HG03521 (cell line): Measurements from ENCODE around the gene SLC22A2.
"Not testable (repeated sequence)": the region's sequence is repeated elsewhere in the genome, so short reads cannot be mapped to it uniquely, and the experiment has no call there.

Source experiments
- ATAC-seq: cut with Tn5 transposase; IDR thresholded peaks from one replicate; pipeline ENCODE4 v1.9.1; 2021; ENCODE audit warnings: mild to moderate bottlenecking, moderate library complexity; ENCODE audit not compliant: unreplicated experiment

The SLC22A2 gene

DNA sequence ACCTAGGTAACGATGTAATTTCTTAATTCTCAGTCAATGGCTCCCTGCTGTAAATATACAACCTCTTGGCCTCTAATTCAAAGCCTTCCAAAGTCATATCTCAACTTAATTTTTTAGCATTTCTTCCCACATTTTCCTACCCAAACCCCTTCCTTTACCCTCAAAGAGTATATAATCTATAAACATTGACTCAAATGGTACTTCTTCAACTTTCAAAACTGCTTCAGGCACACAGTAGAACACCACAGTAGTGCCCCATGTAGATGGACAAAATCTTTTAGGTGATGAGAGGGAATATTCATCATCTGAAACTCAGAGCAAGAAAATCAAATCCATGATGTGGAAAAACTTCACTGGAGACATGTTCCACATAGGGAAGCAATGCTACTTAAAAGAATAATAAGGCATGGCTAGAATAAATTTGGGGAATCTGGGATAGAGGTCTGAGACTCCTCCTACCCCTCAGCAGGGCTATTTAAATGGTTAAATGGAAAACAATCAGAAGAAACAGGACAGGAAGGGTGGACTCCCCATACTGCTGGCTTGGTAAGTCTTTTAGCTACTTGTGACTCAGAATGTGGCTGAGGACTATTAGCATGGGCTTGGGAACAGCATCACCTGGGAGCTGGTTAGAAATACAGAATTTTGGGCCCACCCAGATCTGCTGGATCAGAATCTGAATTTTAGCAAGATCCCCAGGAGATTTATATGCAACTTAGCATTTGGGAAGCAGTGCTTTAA, 6.4 kb downstream of the SLC22A2 start:
- no peak for ATAC-seq

DNA sequence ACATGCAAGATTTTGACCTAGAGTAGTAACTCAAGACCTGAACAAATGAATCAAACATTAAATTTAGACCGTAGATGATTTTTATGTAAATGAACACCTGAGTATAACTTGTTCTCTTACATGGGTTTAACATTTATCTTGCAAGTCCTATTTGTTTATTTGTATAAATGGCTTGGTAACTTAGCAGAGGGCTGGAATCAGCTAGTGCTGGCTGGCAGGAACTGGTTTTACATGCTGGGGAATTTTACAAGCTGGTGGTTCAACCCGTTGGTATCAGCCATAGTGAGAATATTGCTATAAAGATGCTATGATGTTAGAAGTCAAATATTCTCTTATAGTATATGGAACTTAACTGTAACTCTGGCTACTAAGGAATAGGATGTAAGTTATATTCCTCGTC, 8.9 kb downstream of the SLC22A2 start:
- no peak for ATAC-seq

DNA sequence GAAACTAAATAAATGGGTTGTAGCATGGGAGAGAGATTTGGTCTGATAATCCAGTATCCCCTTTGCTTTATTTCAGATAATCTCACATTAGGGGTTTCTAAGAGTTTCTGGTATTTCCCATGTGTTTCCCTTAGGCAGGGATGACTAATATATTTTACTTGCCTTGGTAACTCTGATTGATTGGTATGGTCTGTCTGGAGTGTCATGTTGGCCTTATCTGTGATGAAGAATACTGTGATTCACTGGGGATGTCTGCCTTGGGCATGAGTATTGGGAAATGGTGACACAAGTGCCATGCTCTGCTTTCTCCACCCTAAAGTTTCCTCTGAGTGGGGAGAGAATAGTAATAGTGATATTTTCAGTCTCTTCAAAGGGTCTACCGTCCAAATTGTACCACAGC, 10.1 kb downstream of the SLC22A2 start:
- no peak for ATAC-seq

DNA sequence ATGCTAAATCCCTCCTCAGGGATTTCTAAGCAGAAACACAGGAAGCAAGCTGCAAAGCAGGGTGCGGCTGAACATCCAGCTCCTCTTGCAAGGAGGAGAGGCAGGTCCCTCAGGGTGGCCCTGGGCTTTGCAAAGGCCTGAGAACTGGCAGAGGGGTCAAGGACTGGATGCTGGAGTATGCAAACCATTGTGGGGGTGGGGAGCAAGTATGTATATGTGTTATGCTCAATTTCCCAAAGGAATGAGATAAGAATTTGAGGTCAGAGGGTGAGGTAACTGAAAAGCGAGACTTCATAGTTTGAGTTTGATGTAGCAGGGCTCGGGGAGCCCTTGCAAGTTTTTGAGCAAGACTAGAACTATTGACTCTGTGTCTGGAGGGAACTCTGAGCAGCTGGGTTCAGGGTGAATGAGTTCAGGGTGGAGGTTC, 11.2 kb downstream of the SLC22A2 start:
- ATAC-seq, result no peak

DNA sequence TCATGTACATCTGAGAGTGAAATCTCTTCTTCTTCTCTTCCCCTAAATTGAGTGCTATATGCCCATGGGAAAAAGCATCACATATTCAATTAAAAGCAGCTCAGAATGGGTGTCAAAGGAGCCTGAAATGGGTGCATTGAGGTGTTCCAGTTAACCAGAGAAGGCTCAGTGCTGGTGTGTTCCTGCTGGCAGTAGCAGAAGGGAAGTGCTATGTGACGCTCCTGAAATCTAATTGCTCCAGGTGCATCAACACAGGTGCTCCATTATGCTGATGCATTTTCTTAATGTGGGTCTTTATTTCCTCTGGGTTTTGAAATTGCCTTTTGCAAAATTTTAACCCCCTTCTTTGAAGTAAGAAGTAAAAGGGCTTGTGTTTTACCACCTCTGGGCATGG, 17.9 kb downstream of the SLC22A2 start:
- no peak for ATAC-seq

DNA sequence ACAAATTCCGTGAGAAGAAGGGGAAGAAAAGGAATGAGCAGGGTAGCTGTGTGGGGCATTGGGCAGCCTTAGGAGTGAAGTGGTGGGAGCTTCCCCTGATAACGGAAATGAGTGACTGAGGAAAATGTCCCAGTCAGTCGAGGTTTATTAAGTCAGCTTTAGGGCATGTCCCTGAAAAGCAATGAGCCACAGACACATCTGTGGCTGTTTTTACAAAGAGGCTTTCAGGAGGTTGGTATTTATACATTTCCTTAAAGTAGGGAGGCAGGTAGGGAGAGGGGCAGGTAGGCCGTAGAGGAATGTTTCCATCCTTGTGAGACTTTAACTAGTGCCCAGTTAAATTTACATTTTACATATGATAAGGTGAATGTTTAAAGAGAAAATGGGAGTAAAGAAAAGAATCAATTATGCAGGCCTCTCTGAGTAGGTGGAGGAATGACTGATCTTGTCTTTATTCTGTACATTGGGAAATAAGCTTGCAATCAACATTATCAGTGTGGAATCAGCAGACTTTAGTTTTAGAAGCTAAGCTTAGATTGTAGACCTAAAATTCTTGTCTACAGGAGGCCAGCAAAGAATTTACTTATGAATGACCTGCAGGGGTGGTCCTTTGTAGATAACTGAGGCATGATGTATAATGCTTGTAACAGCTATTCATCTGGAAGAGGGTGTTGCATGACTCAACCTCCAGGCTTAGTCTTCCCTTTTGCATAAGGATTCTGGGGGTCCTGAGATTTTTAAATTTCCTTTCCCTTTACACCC, 18.5 kb downstream of the SLC22A2 start:
- no peak for ATAC-seq

DNA sequence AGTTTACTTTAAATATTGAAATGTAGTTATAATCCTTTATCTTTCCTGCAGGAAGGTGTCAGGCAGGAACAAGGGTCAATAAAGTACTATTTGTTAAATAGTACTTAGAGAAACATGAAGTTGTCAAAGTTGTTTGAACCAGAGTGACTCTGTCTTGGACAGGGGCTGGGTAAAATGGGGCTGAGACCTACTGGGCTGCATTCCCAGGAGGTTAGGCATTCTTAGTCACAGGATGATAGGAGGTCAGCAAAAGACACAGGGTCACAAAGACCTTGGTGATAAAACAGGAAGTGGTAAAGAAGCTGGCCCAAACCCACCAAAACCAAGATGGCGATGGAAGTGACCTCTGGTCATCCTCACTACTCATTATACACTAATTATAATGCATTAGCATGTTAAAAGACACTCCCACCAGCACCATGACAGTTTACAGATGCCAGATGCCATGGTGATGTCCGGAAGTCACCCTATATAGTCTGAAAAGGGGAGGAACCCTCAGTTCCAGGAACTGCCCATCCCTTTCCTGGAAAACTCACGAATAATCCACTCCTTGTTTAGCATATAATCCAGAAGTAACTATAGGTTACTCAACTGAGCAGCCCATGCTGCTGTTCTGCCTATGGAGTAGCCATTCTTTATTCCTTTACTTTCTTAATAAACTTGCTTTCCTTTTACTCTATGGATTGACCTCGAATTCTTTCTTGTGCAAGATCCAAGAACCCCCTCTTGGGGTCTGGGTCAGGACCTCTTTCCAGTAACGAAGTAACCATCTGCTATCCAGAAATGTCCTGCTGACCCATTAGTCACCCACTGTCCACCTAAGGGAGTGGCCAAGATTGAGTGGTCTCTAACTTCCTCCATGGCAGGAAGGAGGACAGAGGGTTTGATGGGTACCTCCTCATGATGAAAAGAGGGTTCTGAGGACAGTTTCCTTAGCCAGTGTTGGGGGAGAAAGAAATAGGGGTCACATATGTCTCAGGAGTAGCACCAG, 19.6 kb downstream of the SLC22A2 start:
- ATAC-seq, result no peak

DNA sequence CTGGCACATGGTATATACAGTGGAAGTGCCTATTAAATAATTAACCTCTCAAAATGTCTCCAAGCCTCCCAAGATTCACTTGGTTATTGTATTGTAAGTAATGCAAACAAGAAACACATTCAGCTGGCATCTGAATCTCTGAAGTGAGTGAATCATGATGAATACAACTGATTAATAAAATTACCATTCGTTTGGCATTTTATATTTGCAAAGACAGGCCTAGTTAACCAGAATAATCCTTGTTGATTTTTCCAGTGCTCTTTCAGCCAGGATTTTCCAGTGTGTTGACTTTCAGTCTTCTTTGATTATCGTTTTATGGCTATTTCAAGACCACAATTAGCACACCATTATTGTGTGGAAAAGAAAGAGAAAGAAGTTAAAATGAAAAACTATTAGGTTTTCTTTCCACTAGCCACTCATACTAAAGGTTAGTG, 20.3 kb downstream of the SLC22A2 start:
- no peak for ATAC-seq

DNA sequence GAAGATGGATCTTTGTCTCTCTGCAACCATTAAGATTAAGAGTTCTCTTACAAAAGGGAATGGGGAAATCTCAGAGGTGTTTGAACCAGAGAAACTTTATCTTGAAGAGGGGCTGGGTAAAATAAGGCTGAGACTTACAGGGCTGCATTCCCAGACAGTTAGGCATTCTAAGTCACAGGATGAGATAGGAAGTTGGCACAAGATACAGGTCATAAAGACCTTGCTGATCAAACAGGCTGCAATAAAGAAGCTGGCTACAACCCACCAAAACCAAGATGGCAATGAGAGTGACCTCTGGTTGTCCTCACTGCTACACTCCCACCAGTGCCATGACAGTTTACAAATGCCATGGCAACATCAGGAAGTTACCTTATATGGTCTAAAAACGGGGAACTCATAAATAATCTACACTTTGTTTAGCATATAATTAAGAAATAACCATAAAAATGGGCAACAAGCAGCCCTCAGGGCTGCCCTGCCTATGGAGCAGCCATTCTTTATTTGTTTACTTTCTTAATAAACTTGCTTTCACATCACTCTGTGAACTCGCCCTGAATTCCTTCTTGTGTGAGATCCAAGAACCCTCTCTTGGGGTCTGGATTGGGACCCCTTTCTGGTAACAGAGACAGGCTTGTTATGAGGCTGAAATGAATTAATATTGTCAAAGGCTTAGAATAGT, 20.9 kb downstream of the SLC22A2 start:
- not testable (repeated sequence) for ATAC-seq

DNA sequence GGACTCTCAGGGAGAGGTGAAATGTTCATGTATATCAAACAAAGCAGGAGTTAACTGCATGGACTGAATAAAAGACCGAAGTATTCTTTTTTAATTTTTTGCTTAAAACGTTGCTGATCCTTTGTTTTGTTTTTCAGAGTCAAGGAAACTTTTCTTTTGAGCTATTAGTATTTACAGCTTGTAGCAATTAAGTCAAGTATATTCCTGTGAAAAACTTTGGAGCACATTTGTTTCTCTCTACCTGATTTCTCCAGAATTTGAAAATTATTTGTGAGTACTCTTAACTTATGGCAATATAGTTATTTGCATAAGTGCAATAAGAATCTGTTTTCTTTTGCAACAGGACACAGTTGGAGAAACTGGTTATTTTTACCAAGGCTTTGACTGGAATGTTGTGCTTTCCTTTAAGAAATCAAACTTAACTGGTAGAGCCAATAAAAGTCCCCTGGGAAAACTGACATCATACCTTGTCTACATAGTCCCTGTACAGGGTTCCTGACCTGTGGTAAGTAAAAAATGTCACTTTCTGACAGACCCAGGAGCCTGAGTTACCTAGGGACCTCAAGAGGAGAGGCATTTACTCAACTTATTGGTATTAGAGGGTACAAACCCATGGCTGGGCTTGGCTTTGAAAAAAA, 22.3 kb downstream of the SLC22A2 start:
- ATAC-seq, result not testable (repeated sequence)

DNA sequence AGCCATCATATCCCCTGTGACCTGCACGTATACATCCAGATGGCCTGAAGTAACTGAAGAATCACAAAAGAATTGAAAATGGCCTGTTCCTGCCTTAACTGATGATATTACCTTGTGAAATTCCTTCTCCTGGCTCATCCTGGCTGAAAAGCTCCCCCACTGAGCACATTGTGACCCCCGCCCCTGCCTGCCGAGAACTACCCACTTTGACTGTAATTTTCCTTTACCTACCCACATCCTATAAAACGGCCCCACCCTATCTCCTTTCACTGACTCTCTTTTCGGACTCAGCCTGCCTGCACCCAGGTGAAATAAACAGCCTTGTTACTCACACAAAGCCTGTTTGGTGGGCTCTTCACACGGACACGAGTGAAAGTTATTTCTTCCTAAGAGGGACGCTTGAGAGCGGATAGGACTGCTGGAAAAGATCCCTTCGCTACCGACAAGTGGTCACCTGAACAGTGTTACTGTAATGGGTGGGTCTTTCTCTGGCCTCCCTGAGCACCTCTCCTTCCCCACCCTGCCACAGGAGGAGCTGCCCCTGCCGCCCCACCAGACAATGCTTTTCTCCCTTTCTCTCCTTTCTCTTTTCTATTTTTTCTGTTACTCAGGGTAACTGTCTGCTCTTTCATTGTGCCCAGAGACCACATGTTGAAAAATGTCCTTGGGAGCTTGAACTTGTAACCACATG, 24.5 kb downstream of the SLC22A2 start:
- not testable (repeated sequence) for ATAC-seq

DNA sequence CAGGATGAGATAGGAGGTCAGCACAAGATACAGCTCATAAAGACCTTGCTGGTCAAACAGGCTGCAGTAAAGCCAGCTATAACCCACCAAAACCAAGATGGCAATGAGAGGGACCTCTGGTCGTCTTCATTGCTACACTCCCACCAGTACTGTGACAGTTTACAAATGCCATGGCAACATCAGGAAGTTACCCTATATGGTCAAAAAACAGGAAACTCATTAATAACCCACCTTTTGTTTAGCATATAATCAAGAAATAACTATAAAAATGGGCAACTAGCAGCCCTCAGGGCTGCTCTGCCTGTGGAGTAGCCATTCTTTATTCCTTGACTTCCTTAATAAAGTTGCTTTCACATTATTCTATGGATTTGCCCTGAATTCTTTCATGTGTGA, 30.9 kb downstream of the SLC22A2 start:
- no peak for ATAC-seq

DNA sequence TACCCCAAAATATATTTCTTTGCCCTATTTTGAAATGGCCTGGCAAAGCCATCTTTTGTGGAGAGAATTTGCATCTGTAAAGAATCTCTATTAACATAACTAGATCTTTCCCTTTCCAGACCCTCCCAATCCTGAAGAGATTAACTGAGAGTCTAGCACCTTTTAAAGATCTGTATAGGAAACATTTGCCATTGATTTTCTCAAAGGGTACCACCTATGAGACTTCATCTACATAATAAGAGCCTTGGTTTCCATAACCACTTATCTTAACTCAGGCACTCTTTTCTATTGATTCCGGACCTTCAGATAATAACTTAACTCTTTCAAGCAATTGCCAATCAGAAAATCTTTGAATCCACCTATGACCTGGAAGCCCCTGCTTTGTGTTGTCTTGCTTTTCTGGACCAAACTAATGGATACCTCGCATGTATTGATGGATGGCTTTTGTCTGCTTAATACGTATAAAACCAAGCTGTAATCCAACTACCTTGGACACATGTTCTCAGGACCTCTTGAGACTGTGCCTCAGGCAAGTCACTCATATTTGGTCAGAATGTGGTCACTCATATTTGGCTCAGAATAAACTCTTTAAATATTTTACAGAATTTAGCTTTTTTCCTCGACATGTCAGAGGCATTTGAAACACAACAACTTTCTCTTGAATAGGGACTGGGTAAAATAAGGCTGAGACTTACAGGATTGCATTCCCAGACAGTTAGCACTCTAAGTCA, 31.4 kb downstream of the SLC22A2 start:
- no peak for ATAC-seq

DNA sequence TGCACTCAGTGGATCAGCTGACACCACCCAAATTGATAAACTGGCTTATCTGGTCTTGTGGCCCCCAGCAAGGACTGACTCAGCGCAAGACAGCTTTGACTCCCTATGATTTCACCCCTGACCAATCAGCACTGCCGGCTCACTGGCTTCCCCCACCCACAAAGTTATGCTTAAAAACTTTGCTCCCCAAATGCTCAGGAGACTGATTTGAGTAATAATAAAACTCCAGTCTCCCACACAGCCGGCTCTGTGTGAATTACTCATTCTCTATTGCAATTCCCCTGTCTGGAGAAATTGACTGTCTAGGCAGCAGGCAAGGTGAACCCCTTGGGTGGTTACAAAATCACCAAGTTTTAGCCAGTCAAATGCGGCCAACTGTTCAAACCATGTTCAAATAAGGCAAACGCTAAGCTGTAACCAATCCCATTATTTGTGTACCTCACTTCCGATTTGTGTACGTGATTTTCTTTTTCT, 32.5 kb downstream of the SLC22A2 start:
- ATAC-seq, result no peak

DNA sequence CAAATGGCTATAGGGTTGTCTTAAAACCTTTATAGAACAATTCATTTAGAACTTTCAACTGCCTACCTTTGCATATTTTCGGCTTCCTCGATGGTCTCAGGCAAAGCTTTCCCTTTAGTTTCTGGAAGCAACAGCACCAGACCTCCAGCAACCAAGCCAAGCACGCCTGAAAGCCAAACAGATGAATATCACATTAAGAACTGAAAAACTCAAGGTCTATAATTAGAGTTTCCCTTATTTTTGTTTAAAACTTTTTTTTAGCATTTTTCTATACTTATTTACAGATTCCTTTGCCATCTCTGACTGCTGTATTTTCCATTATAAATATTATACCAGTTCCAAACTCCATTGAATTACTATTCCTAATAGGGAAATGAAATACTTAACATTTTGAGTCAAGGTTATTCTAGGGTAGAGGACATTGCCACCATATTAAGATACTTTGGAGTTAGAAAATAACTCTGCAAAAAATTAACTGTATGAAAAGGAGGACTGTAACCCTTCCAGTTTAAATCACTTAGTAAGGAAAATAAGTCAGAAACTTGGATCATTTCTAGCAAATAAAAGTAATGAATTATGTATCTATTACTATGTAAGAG, 33.9 kb downstream of the SLC22A2 start:
- no peak for ATAC-seq

DNA sequence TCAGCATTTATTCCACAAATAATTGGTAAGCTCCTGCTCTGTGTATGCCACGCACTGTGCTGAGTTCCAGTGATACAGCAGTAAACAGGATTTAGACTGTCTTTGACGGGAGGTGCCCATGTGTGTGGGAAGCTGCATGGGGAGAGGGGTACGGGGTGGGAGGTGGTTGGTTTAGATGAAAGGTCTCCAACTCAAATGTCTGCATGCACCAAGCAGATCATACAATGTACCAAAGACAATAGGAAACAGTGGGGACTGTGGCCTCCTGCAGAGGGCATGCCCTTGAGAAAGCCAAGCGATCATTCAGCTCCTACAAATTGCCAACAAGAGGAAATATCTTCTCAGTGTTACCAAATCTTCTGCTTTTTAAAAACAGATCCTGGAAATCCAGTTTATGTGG, 36.1 kb downstream of the SLC22A2 start:
- no peak for ATAC-seq

DNA sequence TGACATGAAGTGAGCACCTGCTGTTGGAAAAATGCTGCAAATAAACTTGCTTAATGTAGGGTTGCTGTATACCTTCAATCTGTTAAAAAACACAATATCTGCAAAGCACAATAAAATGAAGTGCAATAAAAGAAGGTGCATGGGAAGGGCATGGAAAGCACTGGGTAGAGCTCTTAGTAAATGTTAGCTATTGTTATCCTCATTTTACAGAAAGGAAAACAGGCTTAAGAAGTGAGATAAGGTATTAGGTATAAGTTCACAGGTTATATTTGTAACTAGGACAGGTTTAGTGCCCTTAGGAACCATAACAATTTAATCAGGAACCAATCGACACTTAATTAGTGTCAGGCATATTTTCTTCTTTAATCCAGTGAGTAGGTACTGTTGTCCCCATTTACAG, 36.7 kb downstream of the SLC22A2 start:
- no peak for ATAC-seq

DNA sequence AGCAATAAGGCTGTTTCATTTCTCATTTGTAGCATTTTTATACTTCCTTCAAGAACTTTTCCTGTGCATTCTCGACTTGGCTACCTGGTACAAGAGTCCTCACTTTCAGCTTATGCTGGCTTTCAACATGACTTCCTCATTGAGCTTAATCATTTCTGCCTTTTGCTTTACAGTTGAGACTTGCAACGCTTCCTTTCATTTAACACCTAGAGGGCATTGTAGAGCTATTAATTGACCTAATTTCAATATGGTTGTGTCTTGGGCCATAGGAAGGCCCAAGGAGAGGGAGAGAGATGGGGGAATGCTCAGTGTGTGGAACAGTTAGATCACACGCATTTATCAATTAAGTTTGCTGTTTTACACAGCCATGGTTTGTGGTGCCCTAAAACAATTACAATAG, 37.2 kb downstream of the SLC22A2 start:
- ATAC-seq, result no peak
